Suprapubic skin (tissue), 4 donors: ENCODE data around the gene EGFL7. TPM values are rescaled to one million over a fixed set of nuclear protein-coding genes. Genes with fewer than 3 reads are reported as not detected.

Experiments
- DNase-seq, 2 donors: peaks; one replicate each; pipeline ENCODE4 v3.0.0-alpha.2; 2019; ENCODE audit warnings: low spot score in 2 of 2
- H3K27ac ChIP-seq: fragments of 200-600 bp; sonication (generic); one replicate; pipeline ENCODE4 v1.5.1; 2019
- H3K27me3 ChIP-seq: fragments of 200-600 bp; sonication (generic); one replicate; pipeline ENCODE4 v1.5.1; 2019
- H3K36me3 ChIP-seq: fragments of 200-600 bp; sonication (generic); one replicate; pipeline ENCODE4 v1.5.1; 2019
- H3K4me1 ChIP-seq: fragments of 200-600 bp; sonication (generic); one replicate; pipeline ENCODE4 v1.5.1; 2019
- H3K4me3 ChIP-seq: fragments of 200-600 bp; sonication (generic); one replicate; pipeline ENCODE4 v1.5.1; 2019; ENCODE audit warnings: mild to moderate bottlenecking
- H3K9me3 ChIP-seq: fragments of 200-600 bp; sonication (generic); one replicate; pipeline ENCODE4 v1.5.1; 2019
- EP300 ChIP-seq: sonication (generic); formaldehyde crosslinking; IDR thresholded peaks from one replicate; pipeline ENCODE4 v1.6.1; 2017; ENCODE audit warnings: antibody characterized with exemption
- POLR2A ChIP-seq, 2 donors: fragments of 450-650 bp; IDR thresholded peaks; one replicate each; pipeline ENCODE4 v1.6.1; 2017; ENCODE audit warnings: antibody characterized with exemption in 2 of 2, mild to moderate bottlenecking in 2 of 2, moderate library complexity in 2 of 2
- POLR2AphosphoS5 ChIP-seq, 3 donors: sonication (generic); formaldehyde crosslinking; IDR thresholded peaks; one replicate each; pipeline ENCODE4 v1.6.1; 2017; ENCODE audit warnings: antibody characterized with exemption in 3 of 3
- WGBS: methylation state at CpG from one replicate; pipeline ENCODE4 v1.1.5; 2018; 5-methylcytosine and 5-hydroxymethylcytosine counted together
- total RNA-seq, 4 donors: library from RNA; depleted of rRNA; stranded (reverse); fragments of >200 nt; gene quantifications; one replicate each; pipeline ENCODE4 v1.1.0, GENCODE V29; 2016
- TF ChIP-seq, protein P1 (sequence below), 2 donors: fragments of 200-600 bp in 1 of 2; fragments of 450-650 bp in 1 of 2; sonication (generic) in 1 of 2; IDR thresholded peaks; one replicate each; pipeline ENCODE4 v1.5.1; 2016 to 2019; ENCODE audit warnings: antibody characterized with exemption in 2 of 2, mild to moderate bottlenecking in 1 of 2, moderate library complexity in 1 of 2

The EGFL7 gene
- total RNA-seq, 4 donors from 2014 or later = 12.2 to 49.6 (median 28.6) TPM

- Histone ChIP-seq H3K4me1 (peaks cover 82% of the 10 kb centered on the region), H3K27ac (no peak overlapping the region), H3K27me3 (no peaks in the 10 kb centered on the region), H3K9me3 (no peaks in the 10 kb centered on the region), H3K4me3 (no peak overlapping the region), H3K36me3 (no peaks in the 10 kb centered on the region)
- peak in 1 of 2 donors; percentile 89 for DNase-seq
- WGBS = 90% methylated on average over 2 of the region's 26 CpGs
- no peak for TF ChIP-seq POLR2AphosphoS5 (IDR thresholded peaks at IDR 0.05)
These were observed 42.8 kb upstream of the EGFL7 start for GRCh38 chr9:136619742-136620440.

- no peak overlapping the region for H3K4me3 ChIP-seq
- peaks cover 82% of the 10 kb centered on the region for H3K4me1 ChIP-seq
- TF ChIP-seq, protein P1, sequence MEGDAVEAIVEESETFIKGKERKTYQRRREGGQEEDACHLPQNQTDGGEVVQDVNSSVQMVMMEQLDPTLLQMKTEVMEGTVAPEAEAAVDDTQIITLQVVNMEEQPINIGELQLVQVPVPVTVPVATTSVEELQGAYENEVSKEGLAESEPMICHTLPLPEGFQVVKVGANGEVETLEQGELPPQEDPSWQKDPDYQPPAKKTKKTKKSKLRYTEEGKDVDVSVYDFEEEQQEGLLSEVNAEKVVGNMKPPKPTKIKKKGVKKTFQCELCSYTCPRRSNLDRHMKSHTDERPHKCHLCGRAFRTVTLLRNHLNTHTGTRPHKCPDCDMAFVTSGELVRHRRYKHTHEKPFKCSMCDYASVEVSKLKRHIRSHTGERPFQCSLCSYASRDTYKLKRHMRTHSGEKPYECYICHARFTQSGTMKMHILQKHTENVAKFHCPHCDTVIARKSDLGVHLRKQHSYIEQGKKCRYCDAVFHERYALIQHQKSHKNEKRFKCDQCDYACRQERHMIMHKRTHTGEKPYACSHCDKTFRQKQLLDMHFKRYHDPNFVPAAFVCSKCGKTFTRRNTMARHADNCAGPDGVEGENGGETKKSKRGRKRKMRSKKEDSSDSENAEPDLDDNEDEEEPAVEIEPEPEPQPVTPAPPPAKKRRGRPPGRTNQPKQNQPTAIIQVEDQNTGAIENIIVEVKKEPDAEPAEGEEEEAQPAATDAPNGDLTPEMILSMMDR (IDR thresholded peaks at IDR 0.05) = no peak
- TF ChIP-seq POLR2A (IDR thresholded peaks at IDR 0.05) (no peak), EP300 (no peak), POLR2AphosphoS5 (IDR thresholded peaks at IDR 0.05) (no peak)
- no peaks in the 10 kb centered on the region for H3K9me3 ChIP-seq
- WGBS = no CpG with 5 or more reads among the region's 29 CpGs
- DNase-seq = no peak
- no peaks in the 10 kb centered on the region for H3K27me3 ChIP-seq
- H3K36me3 ChIP-seq = no peaks in the 10 kb centered on the region
- no peak overlapping the region for H3K27ac ChIP-seq
These were observed 42.2 kb upstream of the EGFL7 start for GRCh38 chr9:136620441-136621018.

DNA sequence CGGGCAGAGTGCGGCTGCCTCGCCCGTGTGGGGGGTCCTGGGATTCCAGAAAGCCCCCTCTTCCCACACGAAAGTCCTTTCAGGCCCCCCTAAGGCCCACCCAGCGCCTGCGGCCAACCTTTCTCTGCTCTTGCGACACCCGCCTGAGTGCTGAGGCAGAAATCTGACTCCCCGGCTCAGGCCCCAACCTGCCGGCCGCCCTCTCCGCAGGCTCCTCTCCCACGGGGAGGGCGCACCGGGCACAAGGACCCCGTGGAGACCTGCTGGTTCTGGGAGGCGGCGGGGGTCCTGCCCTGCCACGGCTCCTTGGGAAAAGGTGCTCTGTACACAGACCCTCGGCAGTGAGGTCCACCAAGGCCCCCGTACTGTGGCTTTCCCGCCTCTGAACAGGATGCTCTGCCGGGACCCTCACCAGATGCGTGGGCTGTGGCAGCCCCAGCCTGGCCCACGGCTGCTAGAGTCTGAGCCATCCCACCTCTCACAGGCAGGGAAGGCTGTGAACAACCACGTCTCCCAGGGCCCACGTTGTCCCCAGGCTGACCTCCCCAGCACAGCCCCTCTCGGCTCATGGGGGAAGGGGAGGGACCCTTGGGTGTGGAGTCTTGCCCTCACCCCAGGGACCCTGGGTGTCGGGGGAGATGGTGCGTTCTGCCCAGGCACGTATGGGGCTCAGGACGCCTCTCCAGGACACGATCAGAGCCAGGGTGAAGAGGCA lies 41.5 kb upstream of the EGFL7 start:
- TF ChIP-seq POLR2AphosphoS5 (IDR thresholded peaks at IDR 0.05) (no peak), POLR2A (IDR thresholded peaks at IDR 0.05) (no peak), EP300 (no peak)
- TF ChIP-seq, protein P1 (IDR thresholded peaks at IDR 0.05) = no peak
- peaks cover 86% of the 10 kb centered on the region for H3K4me1 ChIP-seq
- peak overlapping the region; percentile 18 for H3K27ac ChIP-seq
- no peaks in the 10 kb centered on the region for H3K36me3 ChIP-seq
- no peaks in the 10 kb centered on the region for H3K9me3 ChIP-seq
- H3K4me3 ChIP-seq = no peak overlapping the region
- no peak for DNase-seq
- H3K27me3 ChIP-seq = no peaks in the 10 kb centered on the region
- WGBS = 59% methylated on average over 14 of the region's 34 CpGs

- DNase-seq = no peak
- no peak overlapping the region for H3K27ac ChIP-seq
- H3K4me3 ChIP-seq = no peak overlapping the region
- no peaks in the 10 kb centered on the region for H3K9me3 ChIP-seq
- no peak for TF ChIP-seq POLR2A (IDR thresholded peaks at IDR 0.05)
- no peak for TF ChIP-seq EP300
- no peak for TF ChIP-seq POLR2AphosphoS5 (IDR thresholded peaks at IDR 0.05)
- TF ChIP-seq, protein P1 (IDR thresholded peaks at IDR 0.05) = no peak
- H3K27me3 ChIP-seq = no peaks in the 10 kb centered on the region
- peaks cover 92% of the 10 kb centered on the region for H3K4me1 ChIP-seq
- WGBS = 83% methylated on average over 2 of the region's 10 CpGs
- no peaks in the 10 kb centered on the region for H3K36me3 ChIP-seq
These were observed 41.0 kb upstream of the EGFL7 start for GRCh38 chr9:136621734-136622093.

- peak overlapping the region; percentile 86 for H3K27ac ChIP-seq
- H3K9me3 ChIP-seq = no peaks in the 10 kb centered on the region
- TF ChIP-seq POLR2A (IDR thresholded peaks at IDR 0.05) = no peak
- TF ChIP-seq, protein P1 (IDR thresholded peaks at IDR 0.05) = no peak
- TF ChIP-seq EP300 = no peak
- TF ChIP-seq POLR2AphosphoS5 (IDR thresholded peaks at IDR 0.05) = no peak
- no peak overlapping the region for H3K4me3 ChIP-seq
- H3K36me3 ChIP-seq = no peaks in the 10 kb centered on the region
- H3K27me3 ChIP-seq = no peaks in the 10 kb centered on the region
- DNase-seq = no peak
- WGBS = 55% methylated on average over 10 of the region's 16 CpGs
- peaks cover 98% of the 10 kb centered on the region for H3K4me1 ChIP-seq
These were observed 40.2 kb upstream of the EGFL7 start for GRCh38 chr9:136622538-136622948.
